HCT116 (cell line): Measurements from ENCODE around the gene MORN5. TPM values are rescaled to one million over a fixed set of nuclear protein-coding genes. Genes with fewer than 3 reads are reported as not detected.

Experiments
- ATAC-seq: fragments of 200-7000 bp; cut with Tn5 transposase; 2 replicates; pipeline ENCODE4 v1.9.1; 2020; ENCODE audit warnings: mild to moderate bottlenecking, moderate library complexity
- BruUV-seq: library from RNA; stranded (reverse); fragments of 400-500 nt; replicated peaks from 2 replicates; lab custom pipeline; 2021; lab: Mats Ljungman, UMichigan
- CTCF ChIA-PET: fragments of 300-600 bp; sonication (Branson Sonifier 250); formaldehyde crosslinking; loops from one replicate; lab custom pipeline; 2021; ENCODE audit warnings: antibody characterized with exemption; lab: Charles Lee
- POLR2A ChIA-PET: fragments of 300-600, 350-600 bp; sonication (Branson Sonifier 250); formaldehyde crosslinking; loops from one replicate; lab custom pipeline; 2021; ENCODE audit warnings: antibody characterized with exemption; lab: Charles Lee
- RAD21 ChIA-PET, 2 experiments: fragments of 300-600 bp; sonication (Branson Sonifier 250); formaldehyde crosslinking; loops; one replicate each; lab custom pipeline; 2023; ENCODE audit warnings: low total read pairs in 2 of 2; ENCODE audit not compliant: uncharacterized antibody in 2 of 2, unreplicated experiment in 2 of 2, low non-redundant PET in 1 of 2; lab: Charles Lee
- DNase-seq: peaks from one replicate; pipeline ENCODE4 v3.0.0-alpha.2; 2010; ENCODE audit warnings: low read depth, low spot score
- H2AFZ ChIP-seq: fragments of 200-600 bp; shearing (Covaris generic), sonication (generic); 2 replicates; pipeline ENCODE4 v1.6.1; 2017; ENCODE audit warnings: low read depth, mixed run types, mixed read lengths, antibody characterized with exemption, low read length; ENCODE audit not compliant: poor library complexity, severe bottlenecking
- H3K27ac ChIP-seq: 2 replicates; pipeline ENCODE4 v1.5.1; 2012; ENCODE audit warnings: low read depth, low read length
- H3K27me3 ChIP-seq: fragments of 200-600 bp; sonication (generic); 2 replicates; pipeline ENCODE4 v1.6.1; 2016; ENCODE audit warnings: mixed run types, low read length, mixed read lengths; ENCODE audit not compliant: insufficient read depth
- H3K36me3 ChIP-seq, 2 experiments: fragments of 200-500 bp in 1 of 2; fragments of 200-600 bp in 1 of 2; sonication (Bioruptor generic) in 1 of 2; sonication (generic) in 1 of 2; 2 replicates each; pipeline versions ENCODE4 v1.5.1 to v1.6.1; 2014 to 2016; ENCODE audit warnings: low read length in 2 of 2, inconsistent platforms in 1 of 2, mixed read lengths in 1 of 2, mixed run types in 1 of 2; ENCODE audit not compliant: insufficient read depth in 2 of 2, control insufficient read depth in 1 of 2
- H3K4me1 ChIP-seq, 2 experiments: fragments of 200-600 bp in 1 of 2; sonication (generic) in 1 of 2; 2 replicates each; pipeline versions ENCODE4 v1.5.1 to v1.6.1; 2012 to 2017; ENCODE audit warnings: low read length in 2 of 2, inconsistent platforms in 1 of 2, mild to moderate bottlenecking in 1 of 2, mixed read lengths in 1 of 2, mixed run types in 1 of 2, moderate library complexity in 1 of 2; ENCODE audit not compliant: insufficient read depth in 2 of 2, control insufficient read depth in 1 of 2
- H3K4me2 ChIP-seq: fragments of 200-600 bp; sonication (generic); 2 replicates; pipeline ENCODE4 v1.6.1; 2017; ENCODE audit warnings: mixed run types, low read length, mixed read lengths
- H3K4me3 ChIP-seq, 2 experiments: fragments of 200-600 bp in 1 of 2; sonication (generic) in 1 of 2; replicated peaks in 1 of 2; 2 replicates each; pipeline ENCODE4 v1.5.1; 2011 to 2016; ENCODE audit warnings: low read length in 2 of 2, control low read depth in 1 of 2, low read depth in 1 of 2, mild to moderate bottlenecking in 1 of 2, mixed read lengths in 1 of 2, mixed run types in 1 of 2
- H3K79me2 ChIP-seq: fragments of 200-600 bp; sonication (generic); 2 replicates; pipeline ENCODE4 v1.6.1; 2017; ENCODE audit warnings: mild to moderate bottlenecking, mixed run types, low read length, moderate library complexity, mixed read lengths; ENCODE audit not compliant: insufficient read depth
- H3K9ac ChIP-seq: fragments of 200-600 bp; sonication (generic); 2 replicates; pipeline ENCODE4 v1.6.1; 2016; ENCODE audit warnings: low read length, mixed read lengths
- H3K9me2 ChIP-seq: fragments of 200-600 bp; sonication (generic), shearing (Covaris generic); 2 replicates; pipeline ENCODE4 v1.6.1; 2017; ENCODE audit warnings: mixed run types, mild to moderate bottlenecking, moderate library complexity; ENCODE audit not compliant: insufficient read depth
- H3K9me3 ChIP-seq, 2 experiments: fragments of 200-500 bp in 1 of 2; fragments of 200-600 bp in 1 of 2; sonication (Bioruptor generic) in 1 of 2; sonication (generic) in 1 of 2; 2 replicates each; pipeline ENCODE4 v1.6.1; 2014 to 2017; ENCODE audit warnings: low read length in 2 of 2, mixed read lengths in 2 of 2, inconsistent platforms in 1 of 2, low read depth in 1 of 2, mild to moderate bottlenecking in 1 of 2, mixed run types in 1 of 2, moderate library complexity in 1 of 2; ENCODE audit not compliant: control insufficient read depth in 1 of 2, insufficient read depth in 1 of 2
- H4K20me1 ChIP-seq: fragments of 200-600 bp; sonication (generic), shearing (Covaris generic); 2 replicates; pipeline ENCODE4 v1.6.1; 2017; ENCODE audit warnings: mixed run types, mild to moderate bottlenecking, moderate library complexity; ENCODE audit not compliant: insufficient read depth
- CBX3 ChIP-seq: IDR thresholded peaks from 2 replicates; pipeline ENCODE4 v1.6.1; 2012; ENCODE audit warnings: low read depth
- CEBPB ChIP-seq: IDR thresholded peaks from 2 replicates; pipeline ENCODE4 v1.6.1; 2012; ENCODE audit warnings: low read depth
- EGR1 ChIP-seq: IDR thresholded peaks from 2 replicates; pipeline ENCODE4 v1.6.1; 2012; ENCODE audit warnings: low read depth
- FOSL1 ChIP-seq: IDR thresholded peaks from 2 replicates; pipeline ENCODE4 v1.6.1; 2012; ENCODE audit warnings: low read depth
- SIN3A ChIP-seq: IDR thresholded peaks from 2 replicates; pipeline ENCODE4 v1.6.1; 2012; ENCODE audit warnings: low read depth
- SP1 ChIP-seq: IDR thresholded peaks from 2 replicates; pipeline ENCODE4 v1.6.1; 2012; ENCODE audit warnings: low read depth
- TCF7L2 ChIP-seq: IDR thresholded peaks from 2 replicates; pipeline ENCODE4 v1.7.0; 2011; ENCODE audit warnings: borderline replicate concordance, inconsistent platforms; ENCODE audit not compliant: insufficient read depth, insufficient read length; ENCODE audit errors: extremely low read depth
- YY1 ChIP-seq: IDR thresholded peaks from 2 replicates; pipeline ENCODE4 v1.6.1; 2011; ENCODE audit warnings: low read length, low read depth, moderate library complexity, mild to moderate bottlenecking; ENCODE audit not compliant: insufficient replicate concordance; ENCODE audit errors: extremely low read depth
- ZBTB33 ChIP-seq: IDR thresholded peaks from 2 replicates; pipeline ENCODE4 v1.6.1; 2011; ENCODE audit warnings: mild to moderate bottlenecking, low read length, moderate library complexity; ENCODE audit not compliant: insufficient replicate concordance; ENCODE audit errors: extremely low read depth
- ZFX ChIP-seq: fragments of 450-650 bp; IDR thresholded peaks from 2 replicates; pipeline ENCODE4 v1.6.1; 2017
- intact Hi-C: fragments of 100-400 bp; cut with micrococcal nuclease; formaldehyde crosslinking; loops from 2 replicates; pipeline ENCODE4 v1.10.0; 2022
- total RNA-seq: library from RNA; stranded (reverse); gene quantifications from one replicate; pipeline ENCODE4 v1.2.1, GENCODE V29; 2021; ENCODE audit not compliant: unreplicated experiment
- TF ChIP-seq, protein P1 (sequence below): IDR thresholded peaks from 2 replicates; pipeline ENCODE4 v1.6.1; 2012
- TF ChIP-seq, protein P2 (sequence below): IDR thresholded peaks from 2 replicates; pipeline ENCODE4 v1.6.1; 2012
- TF ChIP-seq, protein P3 (sequence below), 3 experiments: fragments of 200-600 bp in 1 of 3; sonication (generic) in 1 of 3; IDR thresholded peaks in 2 of 3; conservative IDR thresholded peaks in 1 of 3; 2 replicates each; pipeline ENCODE4 v1.5.1; 2012 to 2017; ENCODE audit warnings: low read depth in 2 of 3, low read length in 2 of 3, antibody characterized with exemption in 1 of 3, borderline replicate concordance in 1 of 3, control low read depth in 1 of 3, mild to moderate bottlenecking in 1 of 3, mixed read lengths in 1 of 3, mixed run types in 1 of 3, moderate library complexity in 1 of 3; ENCODE audit not compliant: insufficient read depth in 1 of 3

Gene MORN5
- total RNA-seq, 1 experiment from 2014 or later, result not detected

DNA sequence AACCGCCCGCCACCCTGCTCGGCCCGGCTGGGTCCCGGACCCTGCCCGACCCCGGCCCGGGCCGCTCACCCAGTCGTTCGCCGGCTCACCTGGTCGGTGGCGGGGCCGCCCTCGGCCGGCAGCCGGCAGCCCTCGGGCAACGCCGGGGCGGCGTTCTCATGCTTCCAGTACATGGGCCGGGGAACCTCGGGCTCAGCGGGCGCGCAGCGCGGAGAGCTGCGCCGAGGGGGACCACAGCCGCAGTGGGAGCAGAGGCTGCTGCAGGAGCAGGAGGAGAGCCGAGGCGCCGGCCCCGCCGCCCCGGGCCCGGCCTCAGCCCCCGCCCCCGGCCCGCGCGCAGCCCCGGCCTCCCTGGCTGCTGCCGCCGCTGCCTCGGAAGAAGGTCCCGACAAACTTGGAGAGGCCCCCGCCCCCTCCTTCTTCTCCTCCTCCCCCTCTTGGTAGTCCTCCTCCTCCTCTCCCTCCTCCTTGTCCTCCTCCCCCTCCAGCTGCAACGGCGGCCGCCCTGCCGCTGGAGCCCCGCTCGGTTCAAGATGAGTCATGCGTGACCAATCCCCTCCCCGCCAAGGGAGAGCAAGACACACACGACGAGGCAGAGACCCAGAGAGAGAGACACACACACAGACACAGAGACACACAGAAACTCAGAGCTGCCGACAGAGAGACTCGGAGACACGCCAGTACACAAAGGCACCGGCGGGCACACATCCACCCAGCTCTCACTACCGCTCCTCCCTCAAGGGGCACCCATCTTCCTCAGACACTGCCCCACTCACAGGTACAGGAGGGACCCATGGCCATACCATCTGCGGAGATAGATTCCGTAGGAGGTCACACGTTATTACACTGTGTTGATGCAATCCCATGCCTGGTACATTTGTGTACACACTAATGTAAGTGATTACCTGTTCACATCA, 69.1 kb downstream of the MORN5 start, which contains the start of gene LHX6:
Gene LHX6 (minus strand): TSS at position 390 of the 917 bp plus-strand sequence. CDS start 217 bp downstream, at position 173.
- Histone ChIP-seq H3K4me3 (peak within 1 kb of the TSS; percentile 33 to 58), H2AFZ (peak within 1 kb of the TSS; percentile 84), H3K4me2 (peak within 1 kb of the TSS; percentile 75), H4K20me1 (no peaks in the 10 kb centered on the region), H3K9ac (peak within 1 kb of the TSS; percentile 36), H3K27ac (no peak within 1 kb of the TSS; the same call in 1 of the 2 replicates), H3K9me2 (no peaks in the 10 kb centered on the region), H3K27me3 (peaks cover 13% of the 10 kb centered on the region; the same call in 1 of the 2 replicates), H3K4me1 (peaks cover 0 to 6% of the 10 kb centered on the region in 2 experiments; a peak in 1 of 4 replicates), H3K9me3 (no peaks in the 10 kb centered on the region), H3K36me3 (no peaks in the 10 kb centered on the region), H3K79me2 (no peaks in the 10 kb centered on the region)
- RAD21 ChIA-PET, result no interaction called here
- POLR2A ChIA-PET, result no interaction called here
- no peak for TF ChIP-seq SP1
- no peak for TF ChIP-seq CBX3
- peak; percentile 32; the same call in 1 of the 2 replicates for TF ChIP-seq FOSL1
- no peak for TF ChIP-seq ZBTB33
- TF ChIP-seq CEBPB, result no peak
- TF ChIP-seq TCF7L2, result no peak
- TF ChIP-seq, protein P1, sequence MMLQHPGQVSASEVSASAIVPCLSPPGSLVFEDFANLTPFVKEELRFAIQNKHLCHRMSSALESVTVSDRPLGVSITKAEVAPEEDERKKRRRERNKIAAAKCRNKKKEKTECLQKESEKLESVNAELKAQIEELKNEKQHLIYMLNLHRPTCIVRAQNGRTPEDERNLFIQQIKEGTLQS, result no peak
- TF ChIP-seq ZFX, result 0 out of 2 replicates have a peak, but pooled peaks have one; percentile 26
- TF ChIP-seq, protein P2, sequence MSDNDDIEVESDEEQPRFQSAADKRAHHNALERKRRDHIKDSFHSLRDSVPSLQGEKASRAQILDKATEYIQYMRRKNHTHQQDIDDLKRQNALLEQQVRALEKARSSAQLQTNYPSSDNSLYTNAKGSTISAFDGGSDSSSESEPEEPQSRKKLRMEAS, result no peak
- no peak for TF ChIP-seq SIN3A
- TF ChIP-seq EGR1, result no peak
- no peak for TF ChIP-seq YY1
- TF ChIP-seq, protein P3, sequence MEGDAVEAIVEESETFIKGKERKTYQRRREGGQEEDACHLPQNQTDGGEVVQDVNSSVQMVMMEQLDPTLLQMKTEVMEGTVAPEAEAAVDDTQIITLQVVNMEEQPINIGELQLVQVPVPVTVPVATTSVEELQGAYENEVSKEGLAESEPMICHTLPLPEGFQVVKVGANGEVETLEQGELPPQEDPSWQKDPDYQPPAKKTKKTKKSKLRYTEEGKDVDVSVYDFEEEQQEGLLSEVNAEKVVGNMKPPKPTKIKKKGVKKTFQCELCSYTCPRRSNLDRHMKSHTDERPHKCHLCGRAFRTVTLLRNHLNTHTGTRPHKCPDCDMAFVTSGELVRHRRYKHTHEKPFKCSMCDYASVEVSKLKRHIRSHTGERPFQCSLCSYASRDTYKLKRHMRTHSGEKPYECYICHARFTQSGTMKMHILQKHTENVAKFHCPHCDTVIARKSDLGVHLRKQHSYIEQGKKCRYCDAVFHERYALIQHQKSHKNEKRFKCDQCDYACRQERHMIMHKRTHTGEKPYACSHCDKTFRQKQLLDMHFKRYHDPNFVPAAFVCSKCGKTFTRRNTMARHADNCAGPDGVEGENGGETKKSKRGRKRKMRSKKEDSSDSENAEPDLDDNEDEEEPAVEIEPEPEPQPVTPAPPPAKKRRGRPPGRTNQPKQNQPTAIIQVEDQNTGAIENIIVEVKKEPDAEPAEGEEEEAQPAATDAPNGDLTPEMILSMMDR (IDR thresholded peaks at IDR 0.05 in 2 of 3, conservative IDR thresholded peaks at IDR 0.05 in 1 of 3; ENCODE audit: borderline replicate concordance in 1 of 3, insufficient read depth in 1 of 3, low read depth in 2 of 3, low read length in 2 of 3), result no peak
- intact Hi-C loops, result no loop called here
- no peak for DNase-seq
- CTCF ChIA-PET, result no interaction called here
- ATAC-seq, result peak; percentile 69
- no TSS peak for BruUV-seq
